GM18502 (cell line): ENCODE data around the gene AEBP1.

Experiments
- ATAC-seq: cut with Tn5 transposase; IDR thresholded peaks from one replicate; pipeline ENCODE4 v1.9.1; 2021; ENCODE audit warnings: mild to moderate bottlenecking; ENCODE audit not compliant: unreplicated experiment, poor library complexity

Gene AEBP1

GRCh38 chr7:44138698-44139097, 34.6 kb downstream of the AEBP1 start:
- ATAC-seq, result no peak

- ATAC-seq, result no peak
These were observed 35.3 kb downstream of the AEBP1 start for GRCh38 chr7:44139311-44140010.

- no peak for ATAC-seq
These were observed 36.2 kb downstream of the AEBP1 start for GRCh38 chr7:44140341-44140740.

- ATAC-seq, result no peak
These were observed 37.2 kb downstream of the AEBP1 start, which contains the start of gene MYL7 for GRCh38 chr7:44141221-44141850. Gene MYL7 (minus strand): TSS chr7:44141332. CDS start chr7:44141305, 27 bp downstream.

- no peak for ATAC-seq
These were observed 37.9 kb downstream of the AEBP1 start for GRCh38 chr7:44142028-44142427.

- no peak for ATAC-seq
These were observed 39.6 kb downstream of the AEBP1 start for GRCh38 chr7:44143646-44144250.

GRCh38 chr7:44144426-44144967, 40.4 kb downstream of the AEBP1 start:
- ATAC-seq, result no peak

GRCh38 chr7:44144968-44145478, 40.9 kb downstream of the AEBP1 start:
- ATAC-seq, result no peak

- no peak for ATAC-seq
These were observed 41.4 kb downstream of the AEBP1 start for GRCh38 chr7:44145479-44145968.

- ATAC-seq, result peak; percentile 52
These were observed 42.1 kb downstream of the AEBP1 start for GRCh38 chr7:44145969-44146911.

GRCh38 chr7:44147026-44147991, 43.2 kb downstream of the AEBP1 start:
- no peak for ATAC-seq

GRCh38 chr7:44148166-44148565, 44.0 kb downstream of the AEBP1 start:
- ATAC-seq, result no peak

GRCh38 chr7:44148961-44149536, 44.9 kb downstream of the AEBP1 start:
- no peak for ATAC-seq

- no peak for ATAC-seq
These were observed 45.7 kb downstream of the AEBP1 start for GRCh38 chr7:44149571-44150465.

- peak; percentile 53 for ATAC-seq
These were observed 46.3 kb downstream of the AEBP1 start for GRCh38 chr7:44150466-44150832.

GRCh38 chr7:44150966-44151941, 47.1 kb downstream of the AEBP1 start:
- ATAC-seq, result no peak
